Activated CD8-positive, alpha-beta memory T cell treated with anti-CD3 and anti-CD28 coated beads, Interleukin-2, amount 50 U/mL, for 4 hours (primary cell): Measurements from ENCODE around the gene CFAP61.
"Not testable (repeated sequence)": the region's sequence is repeated elsewhere in the genome, so short reads cannot be mapped to it uniquely, and the experiment has no call there.

Source experiments
- DNase-seq: peaks from one replicate; pipeline ENCODE4 v3.0.0-alpha.2; 2020

Gene CFAP61

GRCh38 chr20:20244384-20244783, 192.1 kb downstream of the CFAP61 start:
- not testable (repeated sequence) for DNase-seq

GRCh38 chr20:20246996-20247633, 194.8 kb downstream of the CFAP61 start:
- no peak for DNase-seq

GRCh38 chr20:20248620-20249200, 196.4 kb downstream of the CFAP61 start:
- DNase-seq = no peak

GRCh38 chr20:20251317-20251716, 199.0 kb downstream of the CFAP61 start:
- no peak for DNase-seq

GRCh38 chr20:20251836-20252235, 199.5 kb downstream of the CFAP61 start:
- DNase-seq = no peak

GRCh38 chr20:20253039-20253743, 200.9 kb downstream of the CFAP61 start:
- DNase-seq = no peak

GRCh38 chr20:20253744-20254330, 201.5 kb downstream of the CFAP61 start:
- no peak for DNase-seq

GRCh38 chr20:20255099-20255498, 202.8 kb downstream of the CFAP61 start:
- no peak for DNase-seq

- DNase-seq = no peak
These were observed 207.2 kb downstream of the CFAP61 start for GRCh38 chr20:20259533-20259932.

GRCh38 chr20:20261159-20261558, 208.8 kb downstream of the CFAP61 start:
- no peak for DNase-seq

- DNase-seq = no peak
These were observed 212.9 kb downstream of the CFAP61 start for GRCh38 chr20:20265210-20265609.

- DNase-seq = no peak
These were observed 214.2 kb downstream of the CFAP61 start for GRCh38 chr20:20266552-20266951.

- DNase-seq = no peak
These were observed 215.5 kb downstream of the CFAP61 start for GRCh38 chr20:20267685-20268370.

- DNase-seq = no peak
These were observed 218.9 kb downstream of the CFAP61 start for GRCh38 chr20:20271271-20271670.

- no peak for DNase-seq
These were observed 220.4 kb downstream of the CFAP61 start for GRCh38 chr20:20272686-20273085.

GRCh38 chr20:20273286-20273685, 221.0 kb downstream of the CFAP61 start:
- DNase-seq = no peak

- no peak for DNase-seq
These were observed 222.5 kb downstream of the CFAP61 start for GRCh38 chr20:20274821-20275220.

- DNase-seq = no peak
These were observed 223.3 kb downstream of the CFAP61 start for GRCh38 chr20:20275636-20276035.

GRCh38 chr20:20276811-20277530, 224.6 kb downstream of the CFAP61 start:
- no peak for DNase-seq

GRCh38 chr20:20277894-20278335, 225.6 kb downstream of the CFAP61 start:
- DNase-seq = no peak

GRCh38 chr20:20286061-20286460, 233.7 kb downstream of the CFAP61 start:
- DNase-seq = no peak

GRCh38 chr20:20289331-20289730, 237.0 kb downstream of the CFAP61 start:
- no peak for DNase-seq

GRCh38 chr20:20292472-20292871, 240.1 kb downstream of the CFAP61 start:
- DNase-seq = no peak
